DOHH2 (cell line): ENCODE measurements around the gene C16orf96.

Experiments used
- H3F3A ChIP-seq: fragments of 200-600 bp; sonication (generic), shearing (Covaris generic); 2 replicates; pipeline ENCODE4 v1.6.0; 2016; ENCODE audit warnings: antibody characterized with exemption, mild to moderate bottlenecking; ENCODE audit not compliant: control insufficient read depth, insufficient read depth
- H3K27ac ChIP-seq: fragments of 200-600 bp; sonication (generic); 2 replicates; pipeline ENCODE4 v1.5.1; 2014; ENCODE audit warnings: low read depth, mild to moderate bottlenecking, low read length, moderate library complexity
- H3K27me3 ChIP-seq: fragments of 200-600 bp; sonication (generic); 2 replicates; pipeline ENCODE4 v1.6.1; 2014; ENCODE audit warnings: mild to moderate bottlenecking, low read length, mixed read lengths; ENCODE audit not compliant: control insufficient read depth
- H3K36me3 ChIP-seq: fragments of 200-600 bp; sonication (generic); 2 replicates; pipeline ENCODE4 v1.6.1; 2014; ENCODE audit warnings: mild to moderate bottlenecking, low read length, moderate library complexity, mixed read lengths; ENCODE audit not compliant: control insufficient read depth
- H3K4me1 ChIP-seq: fragments of 200-600 bp; sonication (generic); 2 replicates; pipeline ENCODE4 v1.6.1; 2014; ENCODE audit warnings: mild to moderate bottlenecking, low read length, mixed read lengths; ENCODE audit not compliant: control insufficient read depth
- H3K4me2 ChIP-seq: fragments of 200-600 bp; sonication (generic); 2 replicates; pipeline ENCODE4 v1.6.0; 2014; ENCODE audit warnings: mild to moderate bottlenecking, low read length, moderate library complexity
- H3K4me3 ChIP-seq: fragments of 200-600 bp; sonication (generic); 2 replicates; pipeline ENCODE4 v1.5.1; 2014; ENCODE audit warnings: mild to moderate bottlenecking, low read length, mixed read lengths
- H3K79me2 ChIP-seq: fragments of 200-600 bp; sonication (generic); 2 replicates; pipeline ENCODE4 v1.6.1; 2014; ENCODE audit warnings: mild to moderate bottlenecking, low read length, mixed read lengths; ENCODE audit not compliant: control insufficient read depth
- H3K9me2 ChIP-seq: fragments of 200-600 bp; sonication (generic); replicated peaks from 2 replicates; pipeline ENCODE4 v1.6.1; 2014; ENCODE audit warnings: mild to moderate bottlenecking, low read length, mixed read lengths; ENCODE audit not compliant: control insufficient read depth
- H3K9me3 ChIP-seq: fragments of 200-600 bp; sonication (generic); 2 replicates; pipeline ENCODE4 v1.6.1; 2014; ENCODE audit warnings: antibody characterized with exemption, low read length, mixed read lengths; ENCODE audit not compliant: control insufficient read depth, insufficient read depth
- H4K20me1 ChIP-seq: fragments of 200-600 bp; sonication (generic); 2 replicates; pipeline ENCODE4 v1.6.0; 2014; ENCODE audit warnings: low read depth, mild to moderate bottlenecking, antibody characterized with exemption, low read length, moderate library complexity; ENCODE audit not compliant: control insufficient read depth, insufficient read depth
- EZH2phosphoT487 ChIP-seq: fragments of 200-600 bp; sonication (generic); IDR thresholded peaks from 2 replicates; pipeline ENCODE4 v1.6.1; 2017; ENCODE audit warnings: borderline replicate concordance, mild to moderate bottlenecking, antibody characterized with exemption, low read length, moderate library complexity, mixed read lengths
- TF ChIP-seq, protein P1 (sequence below): fragments of 200-600 bp; sonication (generic); IDR thresholded peaks from one replicate; pipeline ENCODE4 v1.5.1; 2014; ENCODE audit warnings: antibody characterized with exemption, mild to moderate bottlenecking, low read depth, low read length; ENCODE audit not compliant: poor library complexity, severe bottlenecking

Gene C16orf96

GRCh38 chr16:4556580-4556979, 440 bp downstream of the C16orf96 start:
- no peaks in the 10 kb centered on the region for H3K9me3 ChIP-seq
- no peaks in the 10 kb centered on the region for H3K79me2 ChIP-seq
- H3K27me3 ChIP-seq = peaks cover under 1% of the 10 kb centered on the region; the same call in 1 of the 2 replicates
- H3K4me2 ChIP-seq = no peak overlapping the region
- TF ChIP-seq, protein P1, sequence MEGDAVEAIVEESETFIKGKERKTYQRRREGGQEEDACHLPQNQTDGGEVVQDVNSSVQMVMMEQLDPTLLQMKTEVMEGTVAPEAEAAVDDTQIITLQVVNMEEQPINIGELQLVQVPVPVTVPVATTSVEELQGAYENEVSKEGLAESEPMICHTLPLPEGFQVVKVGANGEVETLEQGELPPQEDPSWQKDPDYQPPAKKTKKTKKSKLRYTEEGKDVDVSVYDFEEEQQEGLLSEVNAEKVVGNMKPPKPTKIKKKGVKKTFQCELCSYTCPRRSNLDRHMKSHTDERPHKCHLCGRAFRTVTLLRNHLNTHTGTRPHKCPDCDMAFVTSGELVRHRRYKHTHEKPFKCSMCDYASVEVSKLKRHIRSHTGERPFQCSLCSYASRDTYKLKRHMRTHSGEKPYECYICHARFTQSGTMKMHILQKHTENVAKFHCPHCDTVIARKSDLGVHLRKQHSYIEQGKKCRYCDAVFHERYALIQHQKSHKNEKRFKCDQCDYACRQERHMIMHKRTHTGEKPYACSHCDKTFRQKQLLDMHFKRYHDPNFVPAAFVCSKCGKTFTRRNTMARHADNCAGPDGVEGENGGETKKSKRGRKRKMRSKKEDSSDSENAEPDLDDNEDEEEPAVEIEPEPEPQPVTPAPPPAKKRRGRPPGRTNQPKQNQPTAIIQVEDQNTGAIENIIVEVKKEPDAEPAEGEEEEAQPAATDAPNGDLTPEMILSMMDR = no peak
- no peak for TF ChIP-seq EZH2phosphoT487
- H3K4me1 ChIP-seq = no peaks in the 10 kb centered on the region
- no peaks in the 10 kb centered on the region for H3K9me2 ChIP-seq
- H4K20me1 ChIP-seq = no peaks in the 10 kb centered on the region
- no peak overlapping the region for H3K4me3 ChIP-seq
- H3K27ac ChIP-seq = no peak overlapping the region
- no peaks in the 10 kb centered on the region for H3F3A ChIP-seq
- H3K36me3 ChIP-seq = no peaks in the 10 kb centered on the region

GRCh38 chr16:4557973-4558372, 1.8 kb downstream of the C16orf96 start:
- H3K79me2 ChIP-seq = no peaks in the 10 kb centered on the region
- H3K27me3 ChIP-seq = peaks cover 3% of the 10 kb centered on the region; the same call in 1 of the 2 replicates
- H3K9me3 ChIP-seq = no peaks in the 10 kb centered on the region
- H3K9me2 ChIP-seq = no peaks in the 10 kb centered on the region
- H3K27ac ChIP-seq = no peak overlapping the region
- H3K4me2 ChIP-seq = no peak overlapping the region
- no peaks in the 10 kb centered on the region for H3K4me1 ChIP-seq
- no peak for TF ChIP-seq EZH2phosphoT487
- TF ChIP-seq, protein P1 = no peak
- no peaks in the 10 kb centered on the region for H3K36me3 ChIP-seq
- H3F3A ChIP-seq = no peaks in the 10 kb centered on the region
- H3K4me3 ChIP-seq = no peak overlapping the region
- H4K20me1 ChIP-seq = no peaks in the 10 kb centered on the region

DNA sequence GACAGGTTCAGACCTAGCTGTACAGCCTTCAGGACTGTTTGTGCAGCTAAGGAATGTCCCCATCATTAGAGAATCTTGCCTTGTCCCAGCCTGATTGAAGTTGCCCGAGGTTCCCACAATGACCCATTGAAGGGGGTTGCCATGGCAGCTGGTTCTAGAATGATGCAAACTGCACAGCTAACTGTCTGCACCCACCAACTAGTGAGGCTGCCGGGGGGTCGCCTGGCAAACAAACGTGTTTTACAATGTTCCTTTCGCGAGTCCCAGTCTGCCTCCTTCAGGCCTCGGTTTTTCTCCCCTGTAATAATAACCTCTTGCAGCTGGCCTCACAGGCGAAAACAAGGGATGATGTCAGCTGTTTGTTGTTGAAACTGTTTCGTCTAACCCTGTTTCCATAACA, 5.5 kb downstream of the C16orf96 start:
- H3K4me2 ChIP-seq = no peak overlapping the region
- no peaks in the 10 kb centered on the region for H3K36me3 ChIP-seq
- no peaks in the 10 kb centered on the region for H4K20me1 ChIP-seq
- H3K27me3 ChIP-seq = peaks cover 3% of the 10 kb centered on the region; the same call in 1 of the 2 replicates
- H3K9me2 ChIP-seq = no peaks in the 10 kb centered on the region
- TF ChIP-seq, protein P1 = no peak
- TF ChIP-seq EZH2phosphoT487 = no peak
- no peaks in the 10 kb centered on the region for H3F3A ChIP-seq
- no peak overlapping the region for H3K4me3 ChIP-seq
- H3K79me2 ChIP-seq = no peaks in the 10 kb centered on the region
- no peaks in the 10 kb centered on the region for H3K4me1 ChIP-seq
- no peak overlapping the region for H3K27ac ChIP-seq
- H3K9me3 ChIP-seq = no peaks in the 10 kb centered on the region
